ENCODE measurements around the gene MYDGF.

Gene MYDGF

GRCh38 chr19:4707956-4708650, 38.0 kb upstream of the MYDGF start:
- DNase-seq (ENCODE audit: low read depth in 2 of 2), result peak; percentile 53 to 72
- TF ChIP-seq CTCF (IDR thresholded peaks at IDR 0.05; ENCODE audit: low read depth, low read length), result no peak
- H3K4me3 ChIP-seq (replicated peaks in 1 of 2; ENCODE audit: low read depth in 2 of 2, low read length in 2 of 2), result no peak overlapping the region

GRCh38 chr19:4707322-4707721, 37.2 kb upstream of the MYDGF start:
- H3K4me3 ChIP-seq (replicated peaks in 1 of 2; ENCODE audit: low read depth in 2 of 2, low read length in 2 of 2), result no peak overlapping the region
- no peak for TF ChIP-seq CTCF (IDR thresholded peaks at IDR 0.05; ENCODE audit: low read depth, low read length)
- no peak for DNase-seq (ENCODE audit: low read depth in 2 of 2)

- no peak for TF ChIP-seq CTCF (IDR thresholded peaks at IDR 0.05; ENCODE audit: low read depth, low read length)
- no peak overlapping the region for H3K4me3 ChIP-seq (replicated peaks in 1 of 2; ENCODE audit: low read depth in 2 of 2, low read length in 2 of 2)
Measured at GRCh38 chr19:4705413-4706131, 35.4 kb upstream of the MYDGF start.

GRCh38 chr19:4704317-4704673, 34.2 kb upstream of the MYDGF start:
- H3K4me3 ChIP-seq (replicated peaks in 1 of 2; ENCODE audit: low read depth in 2 of 2, low read length in 2 of 2), result no peak overlapping the region
- TF ChIP-seq CTCF (IDR thresholded peaks at IDR 0.05; ENCODE audit: low read depth, low read length), result no peak

More at GRCh38 chr19:4705413-4706131, 35.4 kb upstream of the MYDGF start:
- DNase-seq (ENCODE audit: low read depth in 2 of 2), result peak in 1 of 2 donors; percentile 14

GRCh38 chr19:4703671-4704316, 33.7 kb upstream of the MYDGF start:
- TF ChIP-seq CTCF (IDR thresholded peaks at IDR 0.05; ENCODE audit: low read depth, low read length), result no peak
- DNase-seq (ENCODE audit: low read depth in 2 of 2), result no peak
- H3K4me3 ChIP-seq (replicated peaks in 1 of 2; ENCODE audit: low read depth in 2 of 2, low read length in 2 of 2), result no peak overlapping the region

More at GRCh38 chr19:4704317-4704673, 34.2 kb upstream of the MYDGF start:
- DNase-seq (ENCODE audit: low read depth in 2 of 2), result no peak

- DNase-seq (ENCODE audit: low read depth in 2 of 2), result no peak
- no peak for TF ChIP-seq CTCF (IDR thresholded peaks at IDR 0.05; ENCODE audit: low read depth, low read length)
- no peak overlapping the region for H3K4me3 ChIP-seq (replicated peaks in 1 of 2; ENCODE audit: low read depth in 2 of 2, low read length in 2 of 2)
Measured at GRCh38 chr19:4702764-4703163, 32.6 kb upstream of the MYDGF start.
